T47D (cell line): Measurements from ENCODE around the gene RACK1.
"Not testable (repeated sequence)": the region's sequence is repeated elsewhere in the genome, so short reads cannot be mapped to it uniquely, and the experiment has no call there.

Experiments
- DNase-seq, 2 experiments: peaks; one replicate each; pipeline versions ENCODE4 v3.0.0 to v3.0.0-alpha.2; 2011 to 2012; ENCODE audit warnings: low read depth in 1 of 2, low spot score in 1 of 2
- JUND ChIP-seq: IDR thresholded peaks from 2 replicates; pipeline ENCODE4 v1.6.1; 2012; ENCODE audit warnings: low read depth
- in situ Hi-C: cut with HindIII; loops from 2 replicates; pipeline ENCODE4 v1.10.0; 2016; ENCODE audit warnings: low sequenced_read_pairs, low pct_unique_long_range_greater_than_20kb

Gene RACK1

GRCh38 chr5:181243564-181244343, at the start of gene RACK1:
Gene RACK1, minus strand, starts transcription at chr5:181243906. Its CDS starts 106 bp downstream, at chr5:181243800.
- no peak for TF ChIP-seq JUND
- in situ Hi-C loops, result no loop called here
- DNase-seq, result peak; percentile 75 to 94

GRCh38 chr5:181287331-181287730, 43.6 kb upstream of the RACK1 start:
- DNase-seq, in situ Hi-C loops: not testable (repeated sequence)

GRCh38 chr5:181285962-181286705, 42.4 kb upstream of the RACK1 start:
- in situ Hi-C loops, DNase-seq: not testable (repeated sequence)

GRCh38 chr5:181283841-181284755, 40.4 kb upstream of the RACK1 start:
- DNase-seq, in situ Hi-C loops: not testable (repeated sequence)

- no peak for TF ChIP-seq JUND
- DNase-seq, result no peak
- in situ Hi-C loops, result no loop called here
Measured at GRCh38 chr5:181283347-181283746, 39.6 kb upstream of the RACK1 start.

- DNase-seq, result no peak
- in situ Hi-C loops, result no loop called here
- no peak for TF ChIP-seq JUND
Measured at GRCh38 chr5:181282874-181283273, 39.2 kb upstream of the RACK1 start.

GRCh38 chr5:181282415-181282814, 38.7 kb upstream of the RACK1 start:
- in situ Hi-C loops, DNase-seq: not testable (repeated sequence)

- TF ChIP-seq JUND, result no peak
- in situ Hi-C loops, result no loop called here
- DNase-seq, result no peak
Measured at GRCh38 chr5:181281984-181282316, 38.2 kb upstream of the RACK1 start.

- in situ Hi-C loops, result no loop called here
- no peak for DNase-seq
- no peak for TF ChIP-seq JUND
Measured at GRCh38 chr5:181281077-181281983, 37.6 kb upstream of the RACK1 start.

GRCh38 chr5:181280251-181280762, 36.6 kb upstream of the RACK1 start:
- TF ChIP-seq JUND, result no peak
- in situ Hi-C loops, result no loop called here
- no peak for DNase-seq

GRCh38 chr5:181273433-181273744, 29.7 kb upstream of the RACK1 start:
- in situ Hi-C loops, DNase-seq: not testable (repeated sequence)

- no peak for TF ChIP-seq JUND
- no peak for DNase-seq
- in situ Hi-C loops, result no loop called here
Measured at GRCh38 chr5:181271081-181271480, 27.4 kb upstream of the RACK1 start.

- not testable (repeated sequence) for DNase-seq
Measured at GRCh38 chr5:181267907-181268306, 24.2 kb upstream of the RACK1 start.

GRCh38 chr5:181267291-181267904, 23.7 kb upstream of the RACK1 start:
- peak in 1 of 2 experiments; percentile 42 for DNase-seq
- in situ Hi-C loops, result not testable (repeated sequence)

More at GRCh38 chr5:181267907-181268306, 24.2 kb upstream of the RACK1 start:
- in situ Hi-C loops, result not testable (repeated sequence)
